MCF 10A (cell line): ENCODE data around the gene GSTA2. TPM values are rescaled to one million over a fixed set of nuclear protein-coding genes. Genes with fewer than 3 reads are reported as not detected.
"Not testable (repeated sequence)": the region's sequence is repeated elsewhere in the genome, so short reads cannot be mapped to it uniquely, and the experiment has no call there.

Experiments
- BruUV-seq: library from RNA; stranded (reverse); fragments of 400-500 nt; replicated peaks from 2 replicates; lab custom pipeline; 2021; lab: Mats Ljungman, UMichigan
- CTCF ChIA-PET: fragments of 300-600 bp; sonication (Branson Sonifier 250); formaldehyde crosslinking; extraction: SDS; loops from one replicate; lab custom pipeline; 2021; ENCODE audit warnings: antibody characterized with exemption, inconsistent platforms; lab: Yijun Ruan, JAX
- POLR2A ChIA-PET: fragments of 300-600, 350-650 bp; sonication (Branson Sonifier 250); formaldehyde crosslinking; extraction: SDS; loops from one replicate; lab custom pipeline; 2020; ENCODE audit warnings: antibody characterized with exemption, inconsistent platforms; lab: Yijun Ruan, JAX
- DNase-seq: peaks from one replicate; pipeline ENCODE4 v3.0.0-alpha.2; 2018; ENCODE audit not compliant: unreplicated experiment
- H3K27ac Mint-ChIP-seq: one replicate; pipeline ENCODE4 v1.8.0; 2022; ENCODE audit warnings: mild to moderate bottlenecking, low read depth, mixed read lengths; ENCODE audit not compliant: unreplicated experiment
- H3K27me3 Mint-ChIP-seq: one replicate; pipeline ENCODE4 v1.8.0; 2022; ENCODE audit warnings: mixed read lengths; ENCODE audit not compliant: insufficient read depth, unreplicated experiment
- H3K36me3 Mint-ChIP-seq: one replicate; pipeline ENCODE4 v1.8.0; 2022; ENCODE audit warnings: mild to moderate bottlenecking, moderate library complexity, mixed read lengths; ENCODE audit not compliant: insufficient read depth, unreplicated experiment
- H3K4me1 Mint-ChIP-seq: one replicate; pipeline ENCODE4 v1.8.0; 2022; ENCODE audit warnings: mixed read lengths; ENCODE audit not compliant: insufficient read depth, unreplicated experiment
- H3K4me3 Mint-ChIP-seq: one replicate; pipeline ENCODE4 v1.8.0; 2022; ENCODE audit warnings: mild to moderate bottlenecking, moderate library complexity, mixed read lengths; ENCODE audit not compliant: unreplicated experiment
- H3K9me3 Mint-ChIP-seq: one replicate; pipeline ENCODE4 v1.8.0; 2022; ENCODE audit warnings: mixed read lengths; ENCODE audit not compliant: unreplicated experiment
- CTCF ChIP-seq: fragments of 200-600 bp; IDR thresholded peaks from one replicate; pipeline ENCODE4 v1.8.0; 2022; ENCODE audit warnings: antibody characterized with exemption, mild to moderate bottlenecking; ENCODE audit not compliant: unreplicated experiment
- intact Hi-C: fragments of 100-400 bp; cut with micrococcal nuclease; formaldehyde crosslinking; loops from 2 replicates; pipeline ENCODE4 v1.14.1; 2022
- total RNA-seq: library from RNA; stranded (reverse); gene quantifications from 2 replicates; pipeline ENCODE4 v1.2.3, GENCODE V29; 2022

The GSTA2 gene
- total RNA-seq, 1 experiment from 2014 or later: not detected

GRCh38 chr6:52801188-52801841, 38.0 kb upstream of the GSTA2 start:
- BruUV-seq: no TSS peak
- no peaks in the 10 kb centered on the region for H3K36me3 Mint-ChIP-seq
- H3K4me1 Mint-ChIP-seq: no peaks in the 10 kb centered on the region
- no peak overlapping the region for H3K27ac Mint-ChIP-seq
- no peaks in the 10 kb centered on the region for H3K9me3 Mint-ChIP-seq
- DNase-seq: no peak
- intact Hi-C loops: no loop called here
- no peak for TF ChIP-seq CTCF
- H3K4me3 Mint-ChIP-seq: no peak overlapping the region
- POLR2A ChIA-PET: no interaction called here
- peaks cover 36% of the 10 kb centered on the region for H3K27me3 Mint-ChIP-seq
- CTCF ChIA-PET: interaction anchor here (0.6 kb wide), 1 partner anchor 392 kb away, joined by 3 read pairs; no protein-coding TSS in a partner anchor

- CTCF ChIA-PET, DNase-seq, intact Hi-C loops, H3K4me3 Mint-ChIP-seq, BruUV-seq, POLR2A ChIA-PET, H3K9me3 Mint-ChIP-seq, H3K27ac Mint-ChIP-seq, H3K36me3 Mint-ChIP-seq, H3K4me1 Mint-ChIP-seq: not testable (repeated sequence)
- H3K27me3 Mint-ChIP-seq: peaks cover 26% of the 10 kb centered on the region
These were observed 36.0 kb upstream of the GSTA2 start for GRCh38 chr6:52799272-52799671.

GRCh38 chr6:52794366-52794765, 31.1 kb upstream of the GSTA2 start:
- intact Hi-C loops, POLR2A ChIA-PET, H3K27ac Mint-ChIP-seq, H3K36me3 Mint-ChIP-seq, H3K4me1 Mint-ChIP-seq, DNase-seq, BruUV-seq, H3K4me3 Mint-ChIP-seq: not testable (repeated sequence)
- CTCF ChIA-PET: interaction anchor here (0.6 kb wide), 1 partner anchor 76 kb away, joined by 5 read pairs; no protein-coding TSS in a partner anchor
- Mint-ChIP-seq H3K9me3 (peaks cover 11% of the 10 kb centered on the region), H3K27me3 (peaks cover 14% of the 10 kb centered on the region)

GRCh38 chr6:52790861-52791260, 27.6 kb upstream of the GSTA2 start:
- CTCF ChIA-PET: no interaction called here
- H3K9me3 Mint-ChIP-seq: peaks cover 11% of the 10 kb centered on the region
- TF ChIP-seq CTCF: no peak
- DNase-seq: no peak
- POLR2A ChIA-PET: interaction anchor here (0.6 to 0.7 kb wide), 2 partner anchors 90 to 593 kb away, joined by 3 to 4 read pairs; no protein-coding TSS in a partner anchor
- H3K4me1 Mint-ChIP-seq: no peaks in the 10 kb centered on the region
- no peak overlapping the region for H3K4me3 Mint-ChIP-seq
- intact Hi-C loops: no loop called here
- no TSS peak for BruUV-seq
- no peak overlapping the region for H3K27ac Mint-ChIP-seq
- peaks cover 14% of the 10 kb centered on the region for H3K27me3 Mint-ChIP-seq
- H3K36me3 Mint-ChIP-seq: no peaks in the 10 kb centered on the region

- intact Hi-C loops, H3K4me3 Mint-ChIP-seq, DNase-seq, BruUV-seq, H3K27ac Mint-ChIP-seq, H3K36me3 Mint-ChIP-seq, H3K4me1 Mint-ChIP-seq: not testable (repeated sequence)
- Mint-ChIP-seq H3K9me3 (peaks cover 11% of the 10 kb centered on the region), H3K27me3 (peaks cover 14% of the 10 kb centered on the region)
- POLR2A ChIA-PET: interaction anchor here (0.6 to 1.1 kb wide), 2 partner anchors 129 to 206 kb away, joined by 3 read pairs; partner anchors contain the start of gene GSTA4
- CTCF ChIA-PET: interaction anchor here (0.7 kb wide), 1 partner anchor 676 kb away, joined by 5 read pairs; no protein-coding TSS in a partner anchor
These were observed 26.4 kb upstream of the GSTA2 start for GRCh38 chr6:52789658-52790057.
